CD4-positive, alpha-beta T cell treated with Interleukin-10 for 1 hour (primary cell): ENCODE data around the gene GPR61.

Experiments
- DNase-seq: peaks from one replicate; pipeline ENCODE4 v3.0.0-alpha.2; 2020

Gene GPR61

GRCh38 chr1:109578947-109579443 lies 39.3 kb downstream of the GPR61 start:
- no peak for DNase-seq

- no peak for DNase-seq
Observed at GRCh38 chr1:109579491-109579890, 39.8 kb downstream of the GPR61 start.

GRCh38 chr1:109582021-109582420 lies 42.3 kb downstream of the GPR61 start:
- no peak for DNase-seq

- DNase-seq = no peak
Observed at GRCh38 chr1:109584766-109585165, 45.1 kb downstream of the GPR61 start.

GRCh38 chr1:109586055-109586454 lies 46.4 kb downstream of the GPR61 start:
- no peak for DNase-seq

- no peak for DNase-seq
Observed at GRCh38 chr1:109589177-109589576, 49.5 kb downstream of the GPR61 start.

DNA sequence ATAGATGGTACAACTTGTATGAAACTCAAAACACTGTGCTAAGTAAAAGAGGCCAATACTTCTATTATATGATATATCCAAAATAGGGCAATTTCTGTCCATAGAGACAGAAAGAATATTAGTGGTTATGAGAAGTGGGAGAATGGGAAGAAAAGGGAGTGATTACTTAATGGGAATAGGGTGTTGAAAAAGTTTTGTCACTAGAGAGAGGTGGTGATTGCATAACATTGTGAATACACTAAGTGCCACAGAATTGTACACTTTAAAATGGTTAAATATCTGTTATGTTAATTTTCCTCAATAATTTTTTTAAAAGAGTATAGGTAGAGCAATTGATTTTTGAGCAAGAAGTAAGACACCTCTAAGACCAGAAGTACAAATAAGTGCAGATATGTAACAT lies 50.0 kb downstream of the GPR61 start:
- DNase-seq = no peak

DNA sequence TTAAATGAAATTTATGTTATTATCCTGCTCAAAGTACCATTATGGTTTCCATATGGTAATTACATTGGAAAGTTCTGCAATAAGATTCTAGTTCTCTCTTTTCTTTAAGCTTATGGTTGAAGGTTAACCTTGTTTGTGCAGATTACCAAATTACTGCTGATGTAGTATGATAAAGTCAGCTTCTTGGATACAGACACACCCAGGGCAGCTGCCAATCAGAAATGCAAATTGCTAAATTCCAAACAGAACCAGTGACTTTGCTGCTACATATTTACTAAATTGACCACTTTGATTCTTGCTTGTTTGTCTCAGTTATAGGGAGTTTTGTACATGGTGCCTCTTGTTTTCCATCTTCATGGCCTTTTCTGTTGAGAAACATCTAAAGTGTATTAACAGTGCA lies 53.2 kb downstream of the GPR61 start:
- DNase-seq = no peak

DNA sequence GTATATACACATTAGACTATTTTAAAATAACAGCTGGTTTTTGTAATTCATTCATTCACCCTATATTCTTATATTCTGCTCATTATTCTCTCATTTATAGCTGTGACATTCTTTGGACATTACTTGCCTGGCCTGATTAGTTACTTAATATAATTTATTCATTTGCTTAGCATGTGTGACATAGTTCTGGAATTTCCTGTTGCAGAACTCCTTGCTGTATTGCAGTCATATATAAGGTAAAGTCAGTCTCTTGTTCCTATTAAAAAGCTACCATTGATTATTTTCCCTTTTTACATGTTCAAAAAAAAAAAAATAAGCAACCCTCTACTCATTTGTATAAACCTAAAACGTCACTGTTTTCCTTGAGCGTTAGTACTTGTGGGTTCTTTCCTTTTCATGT lies 55.9 kb downstream of the GPR61 start:
- no peak for DNase-seq
